HepG2 (cell line): ENCODE results near the gene INPP5K. TPM values are rescaled to one million over a fixed set of nuclear protein-coding genes. Genes with fewer than 3 reads are reported as not detected.

Experiments used
- ARNT2 ChIP-seq: sonication (generic); formaldehyde crosslinking; IDR thresholded peaks from 2 replicates; pipeline ENCODE4 v1.8.0; 2022; ENCODE audit warnings: mild to moderate bottlenecking, low read depth, missing genetic modification reagents, moderate library complexity
- ATF7-NPFF ChIP-seq: sonication (generic); formaldehyde crosslinking; IDR thresholded peaks from 2 replicates; pipeline ENCODE4 v1.8.1; 2023; ENCODE audit warnings: mild to moderate bottlenecking, low read depth, missing genetic modification reagents, moderate library complexity
- GZF1 ChIP-seq: sonication (generic); formaldehyde crosslinking; IDR thresholded peaks from 2 replicates; pipeline ENCODE4 v1.5.1; 2020; ENCODE audit warnings: mild to moderate bottlenecking, missing genetic modification reagents
- KAT2B ChIP-seq: fragments of 150-350 bp; IDR thresholded peaks from 2 replicates; pipeline ENCODE4 v1.6.1; 2014; ENCODE audit warnings: low read depth, low read length, borderline replicate concordance
- MED8 ChIP-seq: sonication (generic); formaldehyde crosslinking; IDR thresholded peaks from 2 replicates; pipeline ENCODE4 v1.8.1; 2023; ENCODE audit warnings: mild to moderate bottlenecking, missing genetic modification reagents; ENCODE audit not compliant: insufficient replicate concordance
- NCOR1 ChIP-seq: fragments of 200-600 bp; sonication (generic); IDR thresholded peaks from 2 replicates; pipeline ENCODE4 v1.7.0; 2017; ENCODE audit warnings: antibody characterized with exemption, low read length, borderline replicate concordance
- RARG ChIP-seq: sonication (generic); formaldehyde crosslinking; IDR thresholded peaks from 2 replicates; pipeline ENCODE4 v1.4.0; 2020; ENCODE audit warnings: low read depth, mild to moderate bottlenecking, missing genetic modification reagents
- TMF1 ChIP-seq: sonication (generic); formaldehyde crosslinking; IDR thresholded peaks from 2 replicates; pipeline ENCODE4 v1.8.1; 2022; ENCODE audit warnings: low read depth, missing genetic modification reagents
- U2AF1 ChIP-seq: fragments of 200-400 bp; formaldehyde crosslinking; optimal IDR thresholded peaks from 2 replicates; pipeline ENCODE3; 2017; ENCODE audit warnings: mild to moderate bottlenecking, low read depth, low read length
- ZBTB39 ChIP-seq: sonication (generic); formaldehyde crosslinking; IDR thresholded peaks from 2 replicates; pipeline ENCODE4 v1.5.0; 2020; ENCODE audit warnings: missing genetic modification reagents
- ZFAT ChIP-seq: sonication (generic); formaldehyde crosslinking; conservative IDR thresholded peaks from 2 replicates; pipeline ENCODE4 v1.8.1; 2023; ENCODE audit warnings: missing genetic modification reagents, inconsistent platforms
- ZKSCAN1 ChIP-seq: fragments of 150-350 bp; IDR thresholded peaks from 2 replicates; pipeline ENCODE4 v1.6.1; 2014; ENCODE audit warnings: low read length
- ZKSCAN8 ChIP-seq: IDR thresholded peaks from 2 replicates; pipeline ENCODE4 v1.6.1; 2016; ENCODE audit warnings: borderline replicate concordance, missing genetic modification reagents, missing compliant biosample characterization
- ZMYM3 ChIP-seq: sonication (generic); formaldehyde crosslinking; IDR thresholded peaks from 2 replicates; pipeline ENCODE4 v1.5.1; 2020; ENCODE audit warnings: mild to moderate bottlenecking, missing genetic modification reagents
- ZMYM4 ChIP-seq: sonication (generic); formaldehyde crosslinking; IDR thresholded peaks from 2 replicates; pipeline ENCODE4 v1.8.1; 2023; ENCODE audit warnings: mild to moderate bottlenecking, missing genetic modification reagents
- ZNF382 ChIP-seq: sonication (generic); formaldehyde crosslinking; IDR thresholded peaks from 2 replicates; pipeline ENCODE4 v1.5.0; 2020; ENCODE audit warnings: missing genetic modification reagents, mild to moderate bottlenecking, borderline replicate concordance
- ZNF44 ChIP-seq: sonication (generic); formaldehyde crosslinking; IDR thresholded peaks from 2 replicates; pipeline ENCODE4 v1.5.1; 2020; ENCODE audit warnings: mild to moderate bottlenecking, missing genetic modification reagents
- ZNF468 ChIP-seq: sonication (generic); formaldehyde crosslinking; IDR thresholded peaks from 2 replicates; pipeline ENCODE4 v1.8.0; 2022; ENCODE audit warnings: mild to moderate bottlenecking, moderate library complexity, missing genetic modification reagents
- ZNF766 ChIP-seq: sonication (generic); formaldehyde crosslinking; IDR thresholded peaks from 2 replicates; pipeline ENCODE4 v1.5.0; 2020; ENCODE audit warnings: missing genetic modification reagents, borderline replicate concordance
- polyA plus RNA-seq, 8 experiments: library from polyadenylated mRNA; depleted of rRNA in 3 of 8; stranded (reverse) in 7 of 8; unstranded in 1 of 8; fragments of >200 nt; fragmentation: Illumina TruSeq in 4 of 8; extraction: Trizol in 4 of 8; gene quantifications; 2 replicates each; pipeline versions ENCODE4 v1.2.1 to v1.2.3, GENCODE V29; 2011 to 2016; ENCODE audit warnings: low read depth in 4 of 8, missing spikeins in 1 of 8, mixed read lengths in 1 of 8; ENCODE audit not compliant: insufficient read depth in 1 of 8
- total RNA-seq, 5 experiments: library from RNA; depleted of rRNA; stranded (reverse); fragments of >200 nt; fragmentation: Illumina TruSeq; extraction: Trizol; gene quantifications; 2 replicates each; pipeline ENCODE4 v1.2.3, GENCODE V29; 2016; ENCODE audit warnings: low read depth in 1 of 5
- TF ChIP-seq, protein P1 (sequence below): sonication (generic); formaldehyde crosslinking; IDR thresholded peaks from 2 replicates; pipeline ENCODE4 v1.8.1; 2022; ENCODE audit warnings: mild to moderate bottlenecking, missing genetic modification reagents
- TF ChIP-seq, protein P2 (sequence below): IDR thresholded peaks from 2 replicates; pipeline ENCODE4 v1.6.1; 2016; ENCODE audit warnings: control low read depth
- TF ChIP-seq, protein P3 (sequence below): sonication (generic); formaldehyde crosslinking; IDR thresholded peaks from 2 replicates; pipeline ENCODE4 v1.5.0; 2020; ENCODE audit warnings: mild to moderate bottlenecking, missing genetic modification reagents

INPP5K gene
- total and polyA plus RNA-seq, 2 of the 13 experiments (the other 11 are each of a cell fraction or from before 2014, with no cell fraction given), result 4.8 to 9.6 TPM

GRCh38 chr17:1487939-1488825 lies 28.2 kb downstream of the INPP5K start (continued):
- TF ChIP-seq, protein P1, sequence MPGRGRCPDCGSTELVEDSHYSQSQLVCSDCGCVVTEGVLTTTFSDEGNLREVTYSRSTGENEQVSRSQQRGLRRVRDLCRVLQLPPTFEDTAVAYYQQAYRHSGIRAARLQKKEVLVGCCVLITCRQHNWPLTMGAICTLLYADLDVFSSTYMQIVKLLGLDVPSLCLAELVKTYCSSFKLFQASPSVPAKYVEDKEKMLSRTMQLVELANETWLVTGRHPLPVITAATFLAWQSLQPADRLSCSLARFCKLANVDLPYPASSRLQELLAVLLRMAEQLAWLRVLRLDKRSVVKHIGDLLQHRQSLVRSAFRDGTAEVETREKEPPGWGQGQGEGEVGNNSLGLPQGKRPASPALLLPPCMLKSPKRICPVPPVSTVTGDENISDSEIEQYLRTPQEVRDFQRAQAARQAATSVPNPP, result no peak
- TF ChIP-seq ZNF766 (CRISPR knock-in tag) (no peak), ZBTB39 (CRISPR knock-in tag) (peak; percentile 28; the same call in 1 of the 2 replicates), MED8 (CRISPR knock-in tag) (no peak), ARNT2 (CRISPR knock-in tag) (0 out of 2 replicates have a peak, but pooled peaks have one; percentile 32), TMF1 (CRISPR knock-in tag) (no peak), NCOR1 (no peak), ZNF382 (CRISPR knock-in tag) (no peak), ZMYM4 (CRISPR knock-in tag) (0 out of 2 replicates have a peak, but pooled peaks have one; percentile 7), RARG (CRISPR knock-in tag) (no peak), ZNF468 (CRISPR knock-in tag) (no peak), U2AF1 (no peak), ATF7-NPFF (0 out of 2 replicates have a peak, but pooled peaks have one; percentile 26), ZFAT (CRISPR knock-in tag) (no peak), ZKSCAN1 (no peak), ZMYM3 (no peak), ZKSCAN8 (CRISPR knock-in tag) (no peak), ZNF44 (CRISPR knock-in tag) (no peak), KAT2B (no peak), GZF1 (CRISPR knock-in tag) (no peak)
- TF ChIP-seq, protein P2, sequence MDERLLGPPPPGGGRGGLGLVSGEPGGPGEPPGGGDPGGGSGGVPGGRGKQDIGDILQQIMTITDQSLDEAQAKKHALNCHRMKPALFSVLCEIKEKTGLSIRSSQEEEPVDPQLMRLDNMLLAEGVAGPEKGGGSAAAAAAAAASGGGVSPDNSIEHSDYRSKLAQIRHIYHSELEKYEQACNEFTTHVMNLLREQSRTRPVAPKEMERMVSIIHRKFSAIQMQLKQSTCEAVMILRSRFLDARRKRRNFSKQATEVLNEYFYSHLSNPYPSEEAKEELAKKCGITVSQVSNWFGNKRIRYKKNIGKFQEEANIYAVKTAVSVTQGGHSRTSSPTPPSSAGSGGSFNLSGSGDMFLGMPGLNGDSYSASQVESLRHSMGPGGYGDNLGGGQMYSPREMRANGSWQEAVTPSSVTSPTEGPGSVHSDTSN, result no peak
- TF ChIP-seq, protein P3, sequence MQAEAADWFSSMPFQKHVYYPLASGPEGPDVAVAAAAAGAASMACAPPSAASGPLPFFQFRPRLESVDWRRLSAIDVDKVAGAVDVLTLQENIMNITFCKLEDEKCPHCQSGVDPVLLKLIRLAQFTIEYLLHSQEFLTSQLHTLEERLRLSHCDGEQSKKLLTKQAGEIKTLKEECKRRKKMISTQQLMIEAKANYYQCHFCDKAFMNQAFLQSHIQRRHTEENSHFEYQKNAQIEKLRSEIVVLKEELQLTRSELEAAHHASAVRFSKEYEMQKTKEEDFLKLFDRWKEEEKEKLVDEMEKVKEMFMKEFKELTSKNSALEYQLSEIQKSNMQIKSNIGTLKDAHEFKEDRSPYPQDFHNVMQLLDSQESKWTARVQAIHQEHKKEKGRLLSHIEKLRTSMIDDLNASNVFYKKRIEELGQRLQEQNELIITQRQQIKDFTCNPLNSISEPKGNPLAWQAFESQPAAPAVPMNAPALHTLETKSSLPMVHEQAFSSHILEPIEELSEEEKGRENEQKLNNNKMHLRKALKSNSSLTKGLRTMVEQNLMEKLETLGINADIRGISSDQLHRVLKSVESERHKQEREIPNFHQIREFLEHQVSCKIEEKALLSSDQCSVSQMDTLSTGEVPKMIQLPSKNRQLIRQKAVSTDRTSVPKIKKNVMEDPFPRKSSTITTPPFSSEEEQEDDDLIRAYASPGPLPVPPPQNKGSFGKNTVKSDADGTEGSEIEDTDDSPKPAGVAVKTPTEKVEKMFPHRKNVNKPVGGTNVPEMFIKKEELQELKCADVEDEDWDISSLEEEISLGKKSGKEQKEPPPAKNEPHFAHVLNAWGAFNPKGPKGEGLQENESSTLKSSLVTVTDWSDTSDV (CRISPR knock-in tag), result no peak
